ENCODE data around the gene PHYKPL.

Gene PHYKPL

DNA sequence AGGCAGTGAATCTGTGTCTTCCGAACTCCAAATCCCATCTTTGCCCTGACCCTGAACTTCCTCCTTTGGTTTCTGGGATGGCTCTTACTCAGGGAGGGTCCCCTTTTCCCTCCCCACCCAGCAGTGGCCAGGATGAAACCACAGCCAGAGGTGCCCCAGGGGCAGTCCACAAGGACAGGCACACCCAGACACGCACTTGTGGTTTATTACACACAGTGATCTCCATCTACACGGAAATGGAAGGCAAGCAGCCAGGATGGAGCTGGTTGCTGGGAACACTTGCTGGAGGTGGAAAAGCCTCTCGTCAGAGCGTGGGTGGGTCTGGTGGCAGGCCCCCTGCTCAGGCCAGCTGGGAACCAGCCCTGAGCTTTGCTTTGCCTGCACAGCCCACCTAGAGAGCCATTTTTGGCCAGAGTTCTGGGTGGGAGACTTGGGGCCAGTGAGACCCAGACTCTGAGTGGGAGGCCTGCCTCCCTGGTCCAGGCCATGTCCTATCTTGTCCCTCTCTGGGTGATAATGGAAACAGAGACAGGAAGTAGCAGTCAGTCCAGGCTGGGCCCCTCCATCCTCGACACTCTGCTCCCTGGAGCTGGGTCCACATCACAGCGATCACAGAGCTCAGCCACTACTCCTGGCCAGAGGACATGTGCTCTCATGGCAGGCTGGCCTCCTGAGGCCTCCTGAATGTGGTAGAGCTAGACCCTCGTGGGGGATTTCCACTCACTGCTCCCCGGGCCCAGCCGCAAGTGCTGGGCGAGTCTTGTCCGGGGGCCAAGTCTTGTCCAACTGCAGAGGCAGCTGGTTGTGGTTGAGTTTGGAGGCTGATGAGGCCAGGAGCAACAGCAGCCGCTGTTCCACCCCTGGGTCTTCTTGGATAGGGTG, 5.1 kb upstream of the PHYKPL start:
- Histone ChIP-seq H3K27ac (ENCODE audit: low read length) (no peak overlapping the region), H3K27me3 (ENCODE audit: insufficient read depth, low read length) (peaks cover 5% of the 10 kb centered on the region; the same call in 1 of the 2 replicates), H3K36me3 (ENCODE audit: insufficient read depth, low read depth, low read length) (no peaks in the 10 kb centered on the region), H3K9me3 (ENCODE audit: insufficient read depth, low read depth, low read length) (no peaks in the 10 kb centered on the region), H3K4me3 (ENCODE audit: low read length) (no peak overlapping the region), H3K4me1 (ENCODE audit: insufficient read depth, low read length) (no peaks in the 10 kb centered on the region), H3K9ac (ENCODE audit: low read depth, low read length) (no peak overlapping the region)

DNA sequence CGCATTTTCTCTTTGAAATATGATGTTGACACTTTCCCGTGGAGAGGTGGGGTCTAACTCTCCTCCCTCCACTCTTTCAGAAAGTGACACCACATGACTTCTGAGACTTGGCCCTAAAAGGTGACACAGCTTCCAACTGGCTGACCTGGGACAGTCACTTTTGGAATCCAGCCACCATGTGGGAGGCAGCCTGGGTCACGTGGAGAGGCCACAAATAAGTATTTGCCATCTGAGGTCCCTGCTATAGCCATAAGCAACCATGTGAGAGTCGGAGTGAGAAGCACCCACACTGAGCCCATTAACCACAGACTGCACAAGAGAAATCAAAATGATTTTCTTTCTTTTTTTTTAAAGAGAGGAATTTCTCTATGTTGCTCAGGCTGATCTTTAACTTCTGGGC, 4.1 kb upstream of the PHYKPL start:
- no peaks in the 10 kb centered on the region for H3K9me3 ChIP-seq (ENCODE audit: insufficient read depth, low read depth, low read length)

DNA sequence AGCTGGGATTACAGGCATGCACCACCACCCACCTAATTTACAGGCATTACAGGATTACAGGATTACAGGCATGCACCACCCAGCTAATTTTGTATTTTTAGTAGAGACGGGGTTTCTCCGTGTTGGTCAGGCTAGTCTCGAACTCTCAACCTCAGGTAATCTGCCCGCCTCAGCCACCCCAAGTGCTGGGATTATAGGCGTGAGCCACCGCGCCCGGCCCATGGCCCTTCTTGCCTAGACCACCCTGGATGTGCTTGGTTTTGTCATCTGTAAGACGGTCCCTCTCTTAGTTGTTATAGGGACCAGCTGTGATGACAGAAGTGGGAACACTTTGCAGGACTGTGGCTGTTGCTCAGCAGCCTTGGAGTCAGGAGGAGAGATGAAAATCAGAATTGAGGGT, 3.5 kb upstream of the PHYKPL start:
- Histone ChIP-seq H3K36me3 (ENCODE audit: insufficient read depth, low read depth, low read length) (peaks cover 3% of the 10 kb centered on the region), H3K9me3 (ENCODE audit: insufficient read depth, low read depth, low read length) (no peaks in the 10 kb centered on the region), H3K9ac (ENCODE audit: low read depth, low read length) (no peak overlapping the region), H3K27me3 (ENCODE audit: insufficient read depth, low read length) (peaks cover 5% of the 10 kb centered on the region; the same call in 1 of the 2 replicates), H3K4me1 (ENCODE audit: insufficient read depth, low read length) (peaks cover 6% of the 10 kb centered on the region; the same call in 1 of the 2 replicates), H3K4me3 (ENCODE audit: low read length) (no peak overlapping the region), H3K27ac (ENCODE audit: low read length) (no peak overlapping the region)

More for the DNA sequence above, 4.1 kb upstream of the PHYKPL start:
- no peak overlapping the region for H3K4me3 ChIP-seq (ENCODE audit: low read length)
- H3K4me1 ChIP-seq (ENCODE audit: insufficient read depth, low read length): peaks cover under 1% of the 10 kb centered on the region; the same call in 1 of the 2 replicates
- no peaks in the 10 kb centered on the region for H3K36me3 ChIP-seq (ENCODE audit: insufficient read depth, low read depth, low read length)
- H3K27me3 ChIP-seq (ENCODE audit: insufficient read depth, low read length): peaks cover 5% of the 10 kb centered on the region; the same call in 1 of the 2 replicates
- H3K27ac ChIP-seq (ENCODE audit: low read length): no peak overlapping the region
- no peak overlapping the region for H3K9ac ChIP-seq (ENCODE audit: low read depth, low read length)

DNA sequence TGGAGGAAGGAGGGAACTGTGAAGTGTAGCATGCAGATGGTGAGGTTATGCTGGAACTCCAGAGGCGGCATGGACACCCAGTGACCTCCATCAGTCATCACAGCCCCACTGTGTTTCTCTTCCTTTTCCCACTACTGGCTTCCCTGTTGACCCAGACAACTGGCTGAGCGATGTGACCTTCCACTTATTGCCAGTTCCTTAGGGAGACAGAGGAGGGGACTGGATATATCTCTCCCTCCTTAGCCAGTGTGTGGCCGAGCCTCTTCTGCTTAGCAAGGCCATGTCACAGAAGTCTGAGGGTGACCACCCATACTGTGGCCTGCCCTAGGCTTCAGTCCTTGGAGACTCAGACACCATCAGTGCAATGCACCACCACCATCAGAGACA, 3.0 kb upstream of the PHYKPL start:
- Histone ChIP-seq H3K4me3 (ENCODE audit: low read length) (no peak overlapping the region), H3K4me1 (ENCODE audit: insufficient read depth, low read length) (peaks cover 8% of the 10 kb centered on the region; the same call in 1 of the 2 replicates), H3K36me3 (ENCODE audit: insufficient read depth, low read depth, low read length) (peaks cover 8% of the 10 kb centered on the region), H3K27me3 (ENCODE audit: insufficient read depth, low read length) (peaks cover 5% of the 10 kb centered on the region; the same call in 1 of the 2 replicates), H3K9me3 (ENCODE audit: insufficient read depth, low read depth, low read length) (no peaks in the 10 kb centered on the region), H3K27ac (ENCODE audit: low read length) (no peak overlapping the region), H3K9ac (ENCODE audit: low read depth, low read length) (no peak overlapping the region)

DNA sequence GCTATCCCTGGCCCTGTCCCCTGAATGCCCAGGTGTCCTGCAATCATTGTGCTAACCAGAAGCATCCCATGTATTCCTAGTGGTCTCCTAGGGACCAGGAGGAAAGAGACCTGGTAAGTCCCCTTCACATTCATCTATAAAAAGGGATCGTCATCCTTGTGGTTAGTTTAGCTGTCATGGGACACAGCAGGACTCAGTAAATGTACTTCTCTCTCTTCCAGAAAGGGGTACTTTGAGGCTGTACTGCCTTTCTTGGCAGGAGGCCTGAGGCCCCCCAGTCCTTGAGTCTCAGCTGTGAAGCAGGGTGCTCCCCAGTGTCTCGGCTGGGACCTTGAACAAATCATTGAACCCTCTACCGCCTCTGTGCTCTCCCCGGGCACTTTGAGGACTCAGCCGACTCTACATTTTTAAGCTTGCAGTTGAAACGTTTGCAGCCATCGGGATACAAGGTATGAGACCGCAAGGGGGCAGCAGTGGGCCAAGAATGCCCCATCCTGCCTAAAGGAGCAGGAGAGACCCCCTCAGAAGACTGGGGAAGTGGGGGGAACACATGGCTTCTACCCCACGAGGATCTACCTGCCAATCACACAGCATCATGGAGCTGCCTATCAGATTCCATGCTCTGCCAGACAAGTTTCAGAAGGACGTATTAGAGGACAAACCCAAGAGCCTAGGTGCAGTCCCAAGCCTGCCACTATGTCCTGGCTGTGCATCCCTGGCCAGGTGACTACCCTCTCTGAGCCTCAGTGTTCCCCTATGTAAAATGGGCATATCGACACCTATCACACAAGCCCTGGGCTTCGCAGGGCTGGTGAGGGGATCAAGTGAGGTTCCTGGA, 2.4 kb upstream of the PHYKPL start:
- peaks cover 8% of the 10 kb centered on the region; the same call in 1 of the 2 replicates for H3K4me1 ChIP-seq (ENCODE audit: insufficient read depth, low read length)
- H3K27ac ChIP-seq (ENCODE audit: low read length): no peak overlapping the region
- peaks cover 14% of the 10 kb centered on the region for H3K36me3 ChIP-seq (ENCODE audit: insufficient read depth, low read depth, low read length)
- no peak overlapping the region for H3K4me3 ChIP-seq (ENCODE audit: low read length)
- peaks cover 5% of the 10 kb centered on the region; the same call in 1 of the 2 replicates for H3K27me3 ChIP-seq (ENCODE audit: insufficient read depth, low read length)
- H3K9ac ChIP-seq (ENCODE audit: low read depth, low read length): no peak overlapping the region
- H3K9me3 ChIP-seq (ENCODE audit: insufficient read depth, low read depth, low read length): no peaks in the 10 kb centered on the region

DNA sequence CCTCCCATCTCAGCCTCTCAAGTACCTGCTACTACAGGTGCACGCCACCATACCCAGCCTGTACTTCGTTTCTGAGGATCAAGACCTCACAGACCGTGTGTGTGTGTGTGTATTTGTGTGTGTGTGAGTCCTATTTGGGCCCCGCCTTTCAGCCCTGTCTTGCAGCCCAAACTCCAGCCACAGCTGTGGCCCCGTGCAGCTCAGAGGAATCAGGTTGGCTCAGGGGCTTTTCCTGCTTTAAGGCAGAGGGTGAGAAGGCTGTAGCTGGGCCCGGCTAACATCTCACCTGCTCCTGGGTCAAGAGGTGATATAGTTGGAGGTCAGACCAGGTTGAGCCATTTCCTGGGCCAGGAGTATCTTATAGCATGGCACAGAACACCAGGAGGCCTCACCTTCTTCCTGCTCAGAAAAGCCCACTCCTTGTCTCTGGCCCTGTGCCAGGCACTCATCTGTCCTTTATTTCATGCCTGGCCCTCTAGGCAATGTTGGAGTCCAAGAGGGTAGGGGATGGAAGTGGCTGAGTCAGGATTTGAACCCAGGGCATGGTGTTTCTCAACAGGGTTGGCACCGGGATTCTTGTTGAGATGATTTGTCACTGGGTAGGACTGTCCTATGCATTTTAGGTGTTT, 1.6 kb upstream of the PHYKPL start:
- Histone ChIP-seq H3K36me3 (ENCODE audit: insufficient read depth, low read depth, low read length) (peaks cover 22% of the 10 kb centered on the region), H3K27me3 (ENCODE audit: insufficient read depth, low read length) (peaks cover 5% of the 10 kb centered on the region; the same call in 1 of the 2 replicates), H3K9me3 (ENCODE audit: insufficient read depth, low read depth, low read length) (no peaks in the 10 kb centered on the region), H3K9ac (ENCODE audit: low read depth, low read length) (no peak overlapping the region), H3K4me1 (ENCODE audit: insufficient read depth, low read length) (peaks cover 8% of the 10 kb centered on the region; the same call in 1 of the 2 replicates), H3K27ac (ENCODE audit: low read length) (no peak overlapping the region), H3K4me3 (ENCODE audit: low read length) (no peak overlapping the region)

DNA sequence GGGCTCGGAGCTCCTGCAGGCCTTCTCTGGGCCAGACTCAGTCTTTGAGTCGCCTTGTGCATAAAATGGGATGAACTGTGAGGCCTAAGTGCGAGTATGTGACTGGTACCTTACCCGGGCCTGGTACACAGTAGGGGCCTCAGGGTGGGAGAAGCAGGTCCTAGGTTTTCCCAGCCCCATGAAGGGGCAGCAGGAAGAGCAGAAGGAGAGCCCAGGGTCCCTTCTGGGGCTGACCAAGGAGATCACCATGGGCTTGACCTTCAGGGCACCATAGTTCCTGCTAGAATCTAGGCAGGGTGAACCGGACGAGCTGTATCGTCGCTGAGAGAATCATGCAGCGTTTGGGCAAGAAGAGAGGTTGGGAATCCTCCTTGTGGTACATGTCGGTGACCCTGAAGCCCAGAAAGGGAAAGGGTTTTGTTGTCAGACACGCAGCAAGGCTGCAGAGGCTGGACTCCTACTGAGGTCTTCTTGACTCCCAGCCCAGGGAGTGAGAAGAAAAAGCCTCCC, 373 bp upstream of the PHYKPL start:
- H3K9me3 ChIP-seq (ENCODE audit: insufficient read depth, low read depth, low read length): no peaks in the 10 kb centered on the region
- peak overlapping the region; percentile 75 for H3K9ac ChIP-seq (ENCODE audit: low read depth, low read length)
- peaks cover 8% of the 10 kb centered on the region; the same call in 1 of the 2 replicates for H3K4me1 ChIP-seq (ENCODE audit: insufficient read depth, low read length)
- peaks cover 34% of the 10 kb centered on the region for H3K36me3 ChIP-seq (ENCODE audit: insufficient read depth, low read depth, low read length)
- H3K4me3 ChIP-seq (ENCODE audit: low read length): peak overlapping the region; percentile 78; the same call in 1 of the 2 replicates
- peaks cover 5% of the 10 kb centered on the region; the same call in 1 of the 2 replicates for H3K27me3 ChIP-seq (ENCODE audit: insufficient read depth, low read length)
- H3K27ac ChIP-seq (ENCODE audit: low read length): no peak overlapping the region

DNA sequence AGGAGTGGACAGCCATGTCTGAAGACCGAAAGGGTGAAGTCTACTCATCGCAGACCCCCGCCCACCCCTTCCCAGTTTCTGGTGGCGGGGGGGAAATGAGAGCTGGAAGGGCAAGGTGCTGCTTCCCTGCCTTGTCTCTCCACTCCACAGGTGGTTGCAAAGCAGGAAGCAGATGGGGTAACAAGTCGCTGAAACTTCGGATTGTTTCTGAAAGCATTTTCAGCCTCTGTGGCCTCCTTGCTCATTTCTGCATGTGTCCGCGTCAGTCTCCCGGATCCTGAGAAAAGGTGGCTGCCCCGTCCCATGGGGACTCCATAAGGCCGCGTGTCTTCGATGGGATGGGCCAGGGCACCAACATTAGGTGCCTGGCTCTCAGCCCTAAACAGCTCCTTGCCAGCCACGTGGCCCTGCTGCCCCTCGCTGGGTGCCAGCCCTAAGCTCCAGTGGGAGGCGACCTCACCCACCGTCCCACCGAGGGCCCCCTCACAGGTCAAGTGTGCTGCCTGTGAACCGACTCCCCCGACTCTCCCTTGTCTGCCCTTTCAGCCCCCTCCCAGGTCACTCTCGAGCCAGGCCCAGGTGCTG, 971 bp downstream of the PHYKPL start:
- H3K27me3 ChIP-seq (ENCODE audit: insufficient read depth, low read length): peaks cover 5% of the 10 kb centered on the region; the same call in 1 of the 2 replicates
- H3K4me1 ChIP-seq (ENCODE audit: insufficient read depth, low read length): peaks cover 8% of the 10 kb centered on the region; the same call in 1 of the 2 replicates
- H3K27ac ChIP-seq (ENCODE audit: low read length): peak overlapping the region; percentile 1
- H3K4me3 ChIP-seq (ENCODE audit: low read length): peak overlapping the region; percentile 78
- peak overlapping the region; percentile 78; the same call in 1 of the 2 replicates for H3K9ac ChIP-seq (ENCODE audit: low read depth, low read length)
- H3K9me3 ChIP-seq (ENCODE audit: insufficient read depth, low read depth, low read length): no peaks in the 10 kb centered on the region
- H3K36me3 ChIP-seq (ENCODE audit: insufficient read depth, low read depth, low read length): peaks cover 44% of the 10 kb centered on the region

DNA sequence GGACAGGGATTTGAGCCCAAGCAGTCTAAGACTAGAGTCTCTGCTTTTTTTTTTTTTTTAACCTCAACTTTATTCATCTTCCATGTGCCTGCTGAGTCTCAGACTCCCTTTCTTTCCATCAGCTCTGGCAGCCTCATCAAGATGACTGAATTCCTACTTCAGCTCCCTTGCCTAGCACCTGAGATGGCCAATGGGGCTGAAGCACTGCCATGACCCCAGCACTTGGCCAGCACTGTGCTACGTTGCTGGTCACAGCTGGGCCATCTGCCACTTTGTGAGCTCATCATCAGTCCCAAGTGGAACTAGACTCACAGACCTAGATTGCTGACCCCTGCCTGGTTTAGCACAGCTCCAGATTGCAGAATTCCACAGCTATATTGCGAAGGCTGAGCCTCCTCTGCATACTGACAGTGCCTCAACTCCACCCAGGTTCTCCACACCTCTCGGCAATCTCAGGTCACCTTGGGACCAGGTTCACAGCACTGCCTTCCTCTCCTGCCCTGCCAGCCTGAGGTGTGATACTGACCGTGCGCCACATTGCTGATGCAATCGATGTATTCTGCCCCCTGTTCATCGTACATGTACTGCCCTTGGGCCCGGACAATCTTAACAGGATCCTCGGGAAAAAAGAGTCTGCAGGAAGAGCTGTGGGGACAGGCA, 1.6 kb downstream of the PHYKPL start:
- H3K27me3 ChIP-seq (ENCODE audit: insufficient read depth, low read length): peaks cover 5% of the 10 kb centered on the region; the same call in 1 of the 2 replicates
- H3K4me1 ChIP-seq (ENCODE audit: insufficient read depth, low read length): peaks cover 8% of the 10 kb centered on the region; the same call in 1 of the 2 replicates
- peak overlapping the region; percentile 78 for H3K4me3 ChIP-seq (ENCODE audit: low read length)
- no peaks in the 10 kb centered on the region for H3K9me3 ChIP-seq (ENCODE audit: insufficient read depth, low read depth, low read length)
- H3K9ac ChIP-seq (ENCODE audit: low read depth, low read length): peak overlapping the region; percentile 78; the same call in 1 of the 2 replicates
- no peak overlapping the region for H3K27ac ChIP-seq (ENCODE audit: low read length)
- H3K36me3 ChIP-seq (ENCODE audit: insufficient read depth, low read depth, low read length): peaks cover 44% of the 10 kb centered on the region

DNA sequence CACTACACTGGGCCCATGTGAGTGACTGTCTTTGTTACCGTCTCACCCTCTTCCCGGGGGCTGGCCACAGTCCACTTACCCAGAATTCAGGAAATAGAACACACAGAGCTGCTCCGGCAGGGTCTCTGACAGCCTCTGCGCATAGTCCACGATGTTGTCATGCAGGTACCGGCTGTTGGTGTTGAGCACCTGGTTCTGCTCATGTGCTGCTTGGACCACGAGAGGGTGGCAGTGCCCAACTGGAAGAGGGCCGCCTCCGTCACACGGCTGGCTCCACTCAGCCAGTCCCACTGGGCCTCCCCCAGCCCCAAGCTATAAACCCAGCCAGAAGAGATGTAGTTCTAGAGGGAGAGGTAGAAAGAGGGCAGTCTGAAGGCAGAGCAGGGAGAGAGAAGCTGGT, 2.7 kb downstream of the PHYKPL start:
- Histone ChIP-seq H3K9me3 (ENCODE audit: insufficient read depth, low read depth, low read length) (no peaks in the 10 kb centered on the region), H3K4me3 (ENCODE audit: low read length) (no peak overlapping the region), H3K27me3 (ENCODE audit: insufficient read depth, low read length) (peaks cover 5% of the 10 kb centered on the region; the same call in 1 of the 2 replicates), H3K27ac (ENCODE audit: low read length) (no peak overlapping the region), H3K36me3 (ENCODE audit: insufficient read depth, low read depth, low read length) (peaks cover 50% of the 10 kb centered on the region), H3K9ac (ENCODE audit: low read depth, low read length) (no peak overlapping the region), H3K4me1 (ENCODE audit: insufficient read depth, low read length) (peaks cover 8% of the 10 kb centered on the region; the same call in 1 of the 2 replicates)
